ENCODE measurements around the gene SAPCD1.

SAPCD1 gene

DNA sequence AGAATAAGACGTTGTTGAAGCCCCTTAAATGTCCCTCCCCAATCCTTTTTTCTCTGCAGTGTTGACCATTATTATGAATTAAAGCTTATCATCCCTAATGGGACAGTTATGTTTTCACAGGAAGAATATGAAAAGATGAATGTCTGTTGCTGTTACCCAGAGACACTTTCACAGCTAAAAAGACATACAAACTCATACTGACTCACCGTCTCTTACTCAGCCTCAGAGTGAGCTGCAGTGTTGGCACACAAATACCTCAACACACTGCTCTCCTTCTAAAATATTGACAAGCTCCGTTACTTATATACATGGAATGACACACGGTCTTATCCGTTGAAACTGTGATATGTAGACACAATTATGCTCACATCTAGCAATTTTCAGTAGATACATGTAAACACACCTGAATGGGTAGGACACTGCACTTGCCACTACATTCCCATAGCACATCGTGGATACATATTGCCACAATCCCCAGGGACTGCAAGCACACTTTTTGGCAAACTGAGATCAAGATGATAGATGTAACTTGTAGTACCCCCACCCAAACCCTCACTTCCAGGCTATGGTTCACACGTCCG, 9.6 kb upstream of the SAPCD1 start:
- TF ChIP-seq, protein P1, sequence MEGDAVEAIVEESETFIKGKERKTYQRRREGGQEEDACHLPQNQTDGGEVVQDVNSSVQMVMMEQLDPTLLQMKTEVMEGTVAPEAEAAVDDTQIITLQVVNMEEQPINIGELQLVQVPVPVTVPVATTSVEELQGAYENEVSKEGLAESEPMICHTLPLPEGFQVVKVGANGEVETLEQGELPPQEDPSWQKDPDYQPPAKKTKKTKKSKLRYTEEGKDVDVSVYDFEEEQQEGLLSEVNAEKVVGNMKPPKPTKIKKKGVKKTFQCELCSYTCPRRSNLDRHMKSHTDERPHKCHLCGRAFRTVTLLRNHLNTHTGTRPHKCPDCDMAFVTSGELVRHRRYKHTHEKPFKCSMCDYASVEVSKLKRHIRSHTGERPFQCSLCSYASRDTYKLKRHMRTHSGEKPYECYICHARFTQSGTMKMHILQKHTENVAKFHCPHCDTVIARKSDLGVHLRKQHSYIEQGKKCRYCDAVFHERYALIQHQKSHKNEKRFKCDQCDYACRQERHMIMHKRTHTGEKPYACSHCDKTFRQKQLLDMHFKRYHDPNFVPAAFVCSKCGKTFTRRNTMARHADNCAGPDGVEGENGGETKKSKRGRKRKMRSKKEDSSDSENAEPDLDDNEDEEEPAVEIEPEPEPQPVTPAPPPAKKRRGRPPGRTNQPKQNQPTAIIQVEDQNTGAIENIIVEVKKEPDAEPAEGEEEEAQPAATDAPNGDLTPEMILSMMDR (IDR thresholded peaks at IDR 0.05; ENCODE audit: insufficient read depth, low read depth, low read length, missing control alignments), result no peak
- no peak overlapping the region for H3K4me3 ChIP-seq (ENCODE audit: low read length)
- DNase-seq (ENCODE audit: low read depth), result peak; percentile 80

DNA sequence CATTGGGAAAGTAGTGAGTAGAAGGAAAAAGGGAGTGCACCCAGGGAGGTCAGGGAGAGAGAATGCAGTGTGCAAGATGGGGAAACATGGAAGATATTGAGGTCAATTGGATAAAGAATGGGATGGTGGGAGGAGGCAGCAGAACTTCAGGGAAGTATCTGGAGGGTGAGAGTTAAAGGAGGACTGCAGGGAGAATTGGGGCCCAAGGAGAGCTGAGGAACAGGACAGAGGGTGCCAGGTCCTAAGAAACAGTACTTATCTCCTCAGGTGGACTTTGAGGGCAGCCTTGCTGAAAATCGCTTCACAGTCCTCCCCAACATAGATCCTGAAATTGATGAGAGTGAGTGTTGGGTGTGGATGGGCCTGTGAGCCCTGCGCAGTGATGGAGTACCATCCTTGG, 4.2 kb upstream of the SAPCD1 start:
- no peak overlapping the region for H3K4me3 ChIP-seq (ENCODE audit: low read length)
- DNase-seq (ENCODE audit: low read depth), result no peak

DNA sequence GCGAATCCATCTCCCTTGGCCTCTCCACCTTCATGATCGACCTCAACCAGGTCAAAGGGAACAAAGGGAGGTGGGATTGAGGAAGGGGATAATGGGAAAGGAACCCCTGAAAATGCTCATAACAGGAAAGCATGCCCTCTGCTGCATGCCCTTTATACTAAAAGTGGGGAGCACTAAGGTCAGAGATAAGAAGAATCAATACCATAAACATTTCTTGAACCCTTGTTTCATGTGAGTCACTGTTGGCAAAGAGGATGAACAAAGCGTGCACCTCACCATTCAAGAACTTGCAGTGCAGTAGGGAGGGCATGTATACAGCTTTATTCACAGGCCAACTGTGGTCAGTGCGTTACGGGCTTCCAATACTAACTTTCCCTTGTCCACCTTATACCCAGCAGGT, 1.7 kb upstream of the SAPCD1 start:
- H3K4me3 ChIP-seq (ENCODE audit: low read length), result no peak overlapping the region
- DNase-seq (ENCODE audit: low read depth), result no peak
- TF ChIP-seq, protein P1 (IDR thresholded peaks at IDR 0.05; ENCODE audit: insufficient read depth, low read depth, low read length, missing control alignments), result no peak

More for the DNA sequence above, 4.2 kb upstream of the SAPCD1 start:
- TF ChIP-seq, protein P1 (IDR thresholded peaks at IDR 0.05; ENCODE audit: insufficient read depth, low read depth, low read length, missing control alignments), result no peak

DNA sequence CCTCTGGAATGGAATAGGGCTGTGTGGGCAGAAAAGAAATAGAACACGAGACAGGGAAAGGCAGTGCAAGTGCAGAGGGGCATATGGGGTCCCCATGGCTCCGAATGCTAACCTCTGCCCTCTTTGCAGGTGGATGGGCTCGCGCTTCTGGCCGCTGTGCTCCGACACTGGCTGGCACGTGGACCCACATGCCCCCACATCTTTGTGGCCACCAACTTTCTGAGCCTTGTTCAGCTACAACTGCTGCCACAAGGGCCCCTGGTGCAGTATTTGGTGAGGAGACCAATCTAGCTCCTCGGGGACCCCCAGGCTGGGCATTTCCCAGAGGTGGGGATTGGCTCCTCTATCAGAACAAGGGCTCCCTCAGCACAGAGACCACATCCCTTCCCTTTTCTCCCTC, 1.1 kb upstream of the SAPCD1 start:
- DNase-seq (ENCODE audit: low read depth), result no peak
- H3K4me3 ChIP-seq (ENCODE audit: low read length), result no peak overlapping the region
- TF ChIP-seq, protein P1 (IDR thresholded peaks at IDR 0.05; ENCODE audit: insufficient read depth, low read depth, low read length, missing control alignments), result no peak

DNA sequence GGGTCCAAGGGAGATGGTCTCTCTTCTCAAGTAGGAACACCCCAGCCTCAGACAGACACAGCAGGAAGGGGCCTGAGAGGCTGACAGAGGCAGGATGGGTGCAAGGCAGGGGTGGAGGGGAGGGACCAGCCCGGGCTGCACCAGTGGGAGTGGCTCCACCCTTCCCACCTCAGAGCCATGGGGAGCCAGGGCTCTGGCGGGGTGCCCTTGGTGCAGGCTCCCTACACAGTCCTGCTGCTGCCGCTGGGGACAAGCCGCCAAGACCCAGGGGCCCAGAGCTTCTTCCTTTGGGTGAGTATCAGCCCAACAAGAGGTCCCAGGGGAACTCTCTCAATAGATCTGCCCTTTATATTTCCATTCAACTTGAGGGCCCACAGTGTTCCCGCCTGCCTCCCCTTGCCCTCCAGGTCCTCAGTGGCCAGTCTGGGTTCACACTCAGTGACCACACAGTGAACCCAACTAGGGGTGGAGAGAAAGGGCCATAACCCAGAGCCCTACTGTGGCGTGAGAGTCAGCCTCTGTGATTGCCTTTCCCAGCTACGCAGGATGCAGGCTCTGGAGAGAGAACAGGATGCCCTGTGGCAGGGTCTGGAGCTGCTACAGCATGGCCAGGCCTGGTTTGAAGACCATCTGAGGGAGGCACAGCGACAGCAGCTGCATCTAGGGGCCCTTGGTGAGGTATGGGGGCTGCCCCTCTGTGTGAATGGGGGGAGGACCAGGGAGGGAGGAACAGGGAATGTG, 592 bp downstream of the SAPCD1 start:
- TF ChIP-seq, protein P1 (IDR thresholded peaks at IDR 0.05; ENCODE audit: insufficient read depth, low read depth, low read length, missing control alignments), result no peak
- no peak overlapping the region for H3K4me3 ChIP-seq (ENCODE audit: low read length)
- DNase-seq (ENCODE audit: low read depth), result no peak

DNA sequence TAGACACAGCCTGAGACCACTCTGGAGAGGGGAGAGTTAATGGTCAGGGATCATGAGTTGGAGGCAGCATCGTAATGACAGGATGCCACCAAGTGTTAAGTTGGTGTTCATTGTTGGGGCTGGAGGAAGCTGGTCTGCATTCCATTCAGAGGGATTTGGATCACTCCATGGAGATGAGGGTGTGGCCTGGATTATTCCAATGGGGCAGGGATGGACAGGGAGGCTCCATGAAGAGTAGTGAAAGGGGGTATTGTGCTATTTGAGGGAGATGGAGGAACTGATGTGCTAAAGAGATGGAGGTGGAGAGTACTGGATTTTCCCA, 1.1 kb downstream of the SAPCD1 start:
- H3K4me3 ChIP-seq (ENCODE audit: low read length), result no peak overlapping the region
- TF ChIP-seq, protein P1 (IDR thresholded peaks at IDR 0.05; ENCODE audit: insufficient read depth, low read depth, low read length, missing control alignments), result no peak
- peak; percentile 29 for DNase-seq (ENCODE audit: low read depth)

DNA sequence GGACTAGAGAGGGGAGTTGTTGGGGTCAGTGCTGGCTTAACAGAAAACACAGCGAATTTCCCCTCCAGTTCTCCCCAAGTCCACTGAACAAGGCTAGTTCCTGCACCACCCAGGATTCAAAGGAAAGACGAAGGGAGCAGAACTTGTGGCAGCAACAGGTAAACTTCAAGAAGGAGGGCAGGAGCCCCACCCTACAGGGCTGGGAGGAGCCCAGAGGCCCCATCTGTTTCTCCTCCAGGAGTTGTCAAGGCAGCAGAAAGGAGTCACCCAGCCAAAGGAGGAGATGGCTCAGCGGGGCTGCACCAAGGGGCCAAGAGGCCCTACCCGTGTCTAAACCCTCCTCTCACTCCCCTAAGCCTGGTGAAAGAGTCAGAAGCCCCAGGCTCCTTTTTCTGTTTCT, 1.7 kb downstream of the SAPCD1 start:
- DNase-seq (ENCODE audit: low read depth), result no peak
- H3K4me3 ChIP-seq (ENCODE audit: low read length), result no peak overlapping the region

More for the DNA sequence above, 1.7 kb downstream of the SAPCD1 start:
- TF ChIP-seq, protein P1 (IDR thresholded peaks at IDR 0.05; ENCODE audit: insufficient read depth, low read depth, low read length, missing control alignments), result no peak
